ENCODE measurements around the gene LRRC23. TPM values are rescaled to one million over a fixed set of nuclear protein-coding genes. Genes with fewer than 3 reads are reported as not detected.

Gene LRRC23
- total and polyA plus RNA-seq, 2 of the 13 experiments (the other 11 are each of a cell fraction or from before 2014, with no cell fraction given): 6.0 to 7.8 TPM

DNA sequence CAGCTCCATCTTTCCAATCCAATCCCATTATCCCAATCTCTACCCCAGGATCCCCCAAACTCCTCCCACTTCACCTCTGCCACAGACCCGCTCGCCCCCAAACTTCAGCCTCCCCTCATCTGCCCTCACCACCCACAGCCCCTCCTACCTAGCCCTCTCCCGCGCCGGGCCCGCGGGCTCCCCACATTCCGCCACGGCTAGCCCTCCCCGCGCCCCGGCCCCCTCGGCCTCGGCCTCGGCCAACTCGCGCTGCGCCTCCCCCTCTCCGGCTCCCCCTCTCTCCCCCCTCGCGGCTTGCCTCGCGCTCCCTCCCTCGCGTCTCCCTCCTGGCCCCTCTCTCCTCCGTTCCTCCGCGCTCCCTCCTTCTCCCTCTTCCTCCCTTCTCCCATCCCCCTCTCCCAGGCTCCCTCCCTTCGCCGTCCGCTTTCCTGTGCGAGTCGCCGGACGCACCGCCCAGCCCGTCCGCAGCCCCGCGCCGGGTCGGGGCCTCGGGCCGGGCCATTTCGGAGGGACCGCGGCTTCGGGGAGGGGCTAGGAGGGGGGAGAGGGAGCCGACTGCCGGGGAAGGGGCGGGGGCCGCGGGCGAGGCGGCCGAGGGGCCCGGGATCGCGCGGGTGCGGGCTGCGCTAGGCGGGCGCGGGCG is 22.9 kb downstream of the LRRC23 start, which contains the start of gene ATN1:
ATN1 (plus strand) TSS at position 581 of the 643 bp plus-strand sequence. CDS start 6,043 bp downstream, outside the sequence.
- Histone ChIP-seq H3K36me3 (replicated peaks in 1 of 2; ENCODE audit: control insufficient read depth in 1 of 2, insufficient read depth in 2 of 2, low read length in 2 of 2) (peaks cover 0 to 1% of the 10 kb centered on the region in 2 experiments; a peak in 2 of 5 replicates), H3K4me1 (ENCODE audit: insufficient read depth, low read length) (peaks cover 66% of the 10 kb centered on the region), H3K27ac (ENCODE audit: extremely low read length, insufficient read depth, low read length) (peak within 1 kb of the TSS; percentile 64), H2AFZ (ENCODE audit: low read length) (no peak within 1 kb of the TSS), H4K20me1 (ENCODE audit: insufficient read depth, low read length) (no peaks in the 10 kb centered on the region), H3K9me3 (ENCODE audit: low read length) (no peaks in the 10 kb centered on the region), H3K4me2 (ENCODE audit: low read depth, low read length) (peak within 1 kb of the TSS; percentile 88), H3K4me3 (replicated peaks in 1 of 3; ENCODE audit: insufficient read depth in 1 of 3, low read depth in 2 of 3, low read length in 3 of 3) (peak within 1 kb of the TSS; percentile 82 to 93 (median 90)), H3K79me2 (ENCODE audit: insufficient read depth, low read length) (peaks cover 30% of the 10 kb centered on the region), H3K9ac (ENCODE audit: insufficient read depth, low read depth, low read length) (peak within 1 kb of the TSS; percentile 81), H3K27me3 (ENCODE audit: control insufficient read depth in 1 of 2, insufficient read depth in 2 of 2, low read length in 2 of 2) (no peaks in the 10 kb centered on the region; a peak in 1 of 5 replicates)
- ATAC-seq (peak; percentile 18), FAIRE-seq (no peak), DNase-seq (ENCODE audit: low spot score) (no peak)
- BruUV-seq (replicated peaks): no TSS peak
- ChIA-PET CTCF (ENCODE audit: low intra/inter-chr PET ratio, low total read pairs) (no interaction called here), POLR2A (interaction anchor here (1.1 to 3.8 kb wide), 10 partner anchors 10 to 186 kb away, joined by 3 to 55 read pairs (median 12); partner anchors contain the start of genes C12orf57, RNU7-1 and SPSB2)
- in situ Hi-C loops (cut with HindIII; ENCODE audit: extremely low pct_ligation_motif_present, low pct_unique_long_range_greater_than_20kb): no loop called here
- intact Hi-C loops (cut with micrococcal nuclease; ENCODE audit: unreplicated experiment): loop anchor here (5.0 kb wide), 1 partner anchor 185 kb away; no protein-coding TSS in a partner anchor
- WGBS (ENCODE audit: low lambda C conversion rate): under 1% methylated on average over 64 of the region's 66 CpGs
- peak; percentile 82 for TF ChIP-seq RBFOX2 (IDR thresholded peaks at IDR 0.05; ENCODE audit: low read depth, low read length)
- TF ChIP-seq, protein P1, sequence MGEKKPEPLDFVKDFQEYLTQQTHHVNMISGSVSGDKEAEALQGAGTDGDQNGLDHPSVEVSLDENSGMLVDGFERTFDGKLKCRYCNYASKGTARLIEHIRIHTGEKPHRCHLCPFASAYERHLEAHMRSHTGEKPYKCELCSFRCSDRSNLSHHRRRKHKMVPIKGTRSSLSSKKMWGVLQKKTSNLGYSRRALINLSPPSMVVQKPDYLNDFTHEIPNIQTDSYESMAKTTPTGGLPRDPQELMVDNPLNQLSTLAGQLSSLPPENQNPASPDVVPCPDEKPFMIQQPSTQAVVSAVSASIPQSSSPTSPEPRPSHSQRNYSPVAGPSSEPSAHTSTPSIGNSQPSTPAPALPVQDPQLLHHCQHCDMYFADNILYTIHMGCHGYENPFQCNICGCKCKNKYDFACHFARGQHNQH (CRISPR knock-in tag; IDR thresholded peaks at IDR 0.05): no peak
- no peak for TF ChIP-seq ZNF605 (CRISPR knock-in tag; IDR thresholded peaks at IDR 0.05)
- TF ChIP-seq, protein P2, sequence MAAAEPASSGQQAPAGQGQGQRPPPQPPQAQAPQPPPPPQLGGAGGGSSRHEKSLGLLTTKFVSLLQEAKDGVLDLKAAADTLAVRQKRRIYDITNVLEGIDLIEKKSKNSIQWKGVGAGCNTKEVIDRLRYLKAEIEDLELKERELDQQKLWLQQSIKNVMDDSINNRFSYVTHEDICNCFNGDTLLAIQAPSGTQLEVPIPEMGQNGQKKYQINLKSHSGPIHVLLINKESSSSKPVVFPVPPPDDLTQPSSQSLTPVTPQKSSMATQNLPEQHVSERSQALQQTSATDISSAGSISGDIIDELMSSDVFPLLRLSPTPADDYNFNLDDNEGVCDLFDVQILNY (CRISPR knock-in tag; conservative IDR thresholded peaks at IDR 0.05): no peak
- TF ChIP-seq, protein P3, sequence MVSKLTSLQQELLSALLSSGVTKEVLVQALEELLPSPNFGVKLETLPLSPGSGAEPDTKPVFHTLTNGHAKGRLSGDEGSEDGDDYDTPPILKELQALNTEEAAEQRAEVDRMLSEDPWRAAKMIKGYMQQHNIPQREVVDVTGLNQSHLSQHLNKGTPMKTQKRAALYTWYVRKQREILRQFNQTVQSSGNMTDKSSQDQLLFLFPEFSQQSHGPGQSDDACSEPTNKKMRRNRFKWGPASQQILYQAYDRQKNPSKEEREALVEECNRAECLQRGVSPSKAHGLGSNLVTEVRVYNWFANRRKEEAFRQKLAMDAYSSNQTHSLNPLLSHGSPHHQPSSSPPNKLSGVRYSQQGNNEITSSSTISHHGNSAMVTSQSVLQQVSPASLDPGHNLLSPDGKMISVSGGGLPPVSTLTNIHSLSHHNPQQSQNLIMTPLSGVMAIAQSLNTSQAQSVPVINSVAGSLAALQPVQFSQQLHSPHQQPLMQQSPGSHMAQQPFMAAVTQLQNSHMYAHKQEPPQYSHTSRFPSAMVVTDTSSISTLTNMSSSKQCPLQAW (CRISPR knock-in tag; IDR thresholded peaks at IDR 0.05): peak; percentile 45; the same call in 1 of the 2 replicates
- 0 out of 2 replicates have a peak, but pooled peaks have one; percentile 18 for TF ChIP-seq HDAC2 (CRISPR knock-in tag; IDR thresholded peaks at IDR 0.05)
- TF ChIP-seq, protein P4, sequence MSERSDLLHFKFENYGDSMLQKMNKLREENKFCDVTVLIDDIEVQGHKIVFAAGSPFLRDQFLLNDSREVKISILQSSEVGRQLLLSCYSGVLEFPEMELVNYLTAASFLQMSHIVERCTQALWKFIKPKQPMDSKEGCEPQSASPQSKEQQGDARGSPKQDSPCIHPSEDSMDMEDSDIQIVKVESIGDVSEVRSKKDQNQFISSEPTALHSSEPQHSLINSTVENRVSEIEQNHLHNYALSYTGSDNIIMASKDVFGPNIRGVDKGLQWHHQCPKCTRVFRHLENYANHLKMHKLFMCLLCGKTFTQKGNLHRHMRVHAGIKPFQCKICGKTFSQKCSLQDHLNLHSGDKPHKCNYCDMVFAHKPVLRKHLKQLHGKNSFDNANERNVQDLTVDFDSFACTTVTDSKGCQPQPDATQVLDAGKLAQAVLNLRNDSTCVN (CRISPR knock-in tag; IDR thresholded peaks at IDR 0.05; ENCODE audit: borderline replicate concordance): no peak
- TF ChIP-seq, protein P5, sequence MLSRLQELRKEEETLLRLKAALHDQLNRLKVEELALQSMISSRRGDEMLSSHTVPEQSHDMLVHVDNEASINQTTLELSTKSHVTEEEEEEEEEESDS (CRISPR knock-in tag; IDR thresholded peaks at IDR 0.05; ENCODE audit: borderline replicate concordance): no peak
- TF ChIP-seq, protein P6, sequence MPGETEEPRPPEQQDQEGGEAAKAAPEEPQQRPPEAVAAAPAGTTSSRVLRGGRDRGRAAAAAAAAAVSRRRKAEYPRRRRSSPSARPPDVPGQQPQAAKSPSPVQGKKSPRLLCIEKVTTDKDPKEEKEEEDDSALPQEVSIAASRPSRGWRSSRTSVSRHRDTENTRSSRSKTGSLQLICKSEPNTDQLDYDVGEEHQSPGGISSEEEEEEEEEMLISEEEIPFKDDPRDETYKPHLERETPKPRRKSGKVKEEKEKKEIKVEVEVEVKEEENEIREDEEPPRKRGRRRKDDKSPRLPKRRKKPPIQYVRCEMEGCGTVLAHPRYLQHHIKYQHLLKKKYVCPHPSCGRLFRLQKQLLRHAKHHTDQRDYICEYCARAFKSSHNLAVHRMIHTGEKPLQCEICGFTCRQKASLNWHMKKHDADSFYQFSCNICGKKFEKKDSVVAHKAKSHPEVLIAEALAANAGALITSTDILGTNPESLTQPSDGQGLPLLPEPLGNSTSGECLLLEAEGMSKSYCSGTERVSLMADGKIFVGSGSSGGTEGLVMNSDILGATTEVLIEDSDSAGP (CRISPR knock-in tag; IDR thresholded peaks at IDR 0.05; ENCODE audit: borderline replicate concordance): peak; percentile 25; the same call in 1 of the 2 replicates
- TF ChIP-seq, protein P7, sequence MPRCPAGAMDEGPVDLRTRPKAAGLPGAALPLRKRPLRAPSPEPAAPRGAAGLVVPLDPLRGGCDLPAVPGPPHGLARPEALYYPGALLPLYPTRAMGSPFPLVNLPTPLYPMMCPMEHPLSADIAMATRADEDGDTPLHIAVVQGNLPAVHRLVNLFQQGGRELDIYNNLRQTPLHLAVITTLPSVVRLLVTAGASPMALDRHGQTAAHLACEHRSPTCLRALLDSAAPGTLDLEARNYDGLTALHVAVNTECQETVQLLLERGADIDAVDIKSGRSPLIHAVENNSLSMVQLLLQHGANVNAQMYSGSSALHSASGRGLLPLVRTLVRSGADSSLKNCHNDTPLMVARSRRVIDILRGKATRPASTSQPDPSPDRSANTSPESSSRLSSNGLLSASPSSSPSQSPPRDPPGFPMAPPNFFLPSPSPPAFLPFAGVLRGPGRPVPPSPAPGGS (CRISPR knock-in tag; IDR thresholded peaks at IDR 0.05): 0 out of 2 replicates have a peak, but pooled peaks have one; percentile 44
- TF ChIP-seq SAP130 (CRISPR knock-in tag; IDR thresholded peaks at IDR 0.05; ENCODE audit: low read depth): peak; percentile 32; the same call in 1 of the 2 replicates
- TF ChIP-seq NFE2L1 (CRISPR knock-in tag; IDR thresholded peaks at IDR 0.05; ENCODE audit: borderline replicate concordance): no peak
- TF ChIP-seq ZFP82 (CRISPR knock-in tag; IDR thresholded peaks at IDR 0.05; ENCODE audit: borderline replicate concordance): no peak
- no peak for TF ChIP-seq TBX2 (CRISPR knock-in tag; IDR thresholded peaks at IDR 0.05; ENCODE audit: borderline replicate concordance)
